T-helper 2 cell treated with Interferon-gamma antibody and Interleukin-4, amounts not matched to agents 5 μg/mL and 100 μg/mL, for 36 hours (primary cell): Measurements from ENCODE around the gene AMOTL2.

Source experiments
- DNase-seq: peaks from one replicate; pipeline ENCODE4 v3.0.0; 2021; ENCODE audit warnings: low spot score
- H3K27ac Mint-ChIP-seq: one replicate; pipeline ENCODE4 v1.8.0; 2021; ENCODE audit warnings: mild to moderate bottlenecking, mixed read lengths
- H3K27me3 Mint-ChIP-seq: one replicate; pipeline ENCODE4 v1.8.0; 2021; ENCODE audit warnings: low read depth, mixed read lengths
- H3K36me3 Mint-ChIP-seq: one replicate; pipeline ENCODE4 v1.8.0; 2021; ENCODE audit warnings: low read depth, mixed read lengths
- H3K4me1 Mint-ChIP-seq: one replicate; pipeline ENCODE4 v1.8.0; 2021; ENCODE audit warnings: low read depth, mixed read lengths
- H3K4me3 Mint-ChIP-seq: one replicate; pipeline ENCODE4 v1.8.0; 2022; ENCODE audit warnings: mild to moderate bottlenecking, moderate library complexity, mixed read lengths
- H3K9me3 Mint-ChIP-seq: one replicate; pipeline ENCODE4 v1.8.0; 2021; ENCODE audit warnings: mixed read lengths

Gene AMOTL2

DNA sequence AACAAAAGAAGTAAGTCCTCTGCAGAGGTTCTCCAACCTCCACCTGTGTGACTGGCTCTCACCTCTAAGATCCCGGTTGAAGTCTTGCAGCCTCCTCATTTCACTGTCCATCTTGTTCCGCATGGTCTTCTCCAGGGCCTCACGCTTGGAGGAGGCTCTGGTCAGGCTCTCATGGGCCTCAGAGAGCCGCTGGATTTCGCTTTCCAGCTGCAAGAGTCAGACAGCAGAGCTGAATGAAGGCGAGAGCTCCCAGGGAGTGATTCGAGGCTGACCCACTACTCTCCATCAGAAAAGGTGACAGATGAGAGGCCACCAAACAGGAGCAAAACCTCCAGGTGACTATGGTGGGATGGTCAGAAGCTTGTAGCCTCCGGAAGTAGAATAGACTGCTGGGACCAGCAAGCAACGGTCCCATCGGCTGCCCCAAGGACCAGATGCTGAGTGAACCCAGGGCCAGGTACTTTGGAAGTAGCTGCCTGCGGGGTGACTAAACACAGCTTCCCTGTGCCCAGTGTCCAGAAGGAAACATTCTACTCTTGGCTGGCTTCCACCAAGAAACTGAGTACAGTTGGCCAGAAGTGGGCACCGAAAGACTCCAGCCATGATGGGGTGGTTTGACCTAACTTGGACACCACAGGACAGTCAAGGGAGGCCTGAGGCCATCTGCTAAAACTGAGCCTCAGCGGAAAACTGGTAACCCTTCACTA is 7.9 kb downstream of the AMOTL2 start:
- H3K27me3 Mint-ChIP-seq = peaks cover 24% of the 10 kb centered on the region
- DNase-seq = no peak
- no peak overlapping the region for H3K4me3 Mint-ChIP-seq
- H3K9me3 Mint-ChIP-seq = no peaks in the 10 kb centered on the region
- H3K36me3 Mint-ChIP-seq = no peaks in the 10 kb centered on the region
- no peak overlapping the region for H3K27ac Mint-ChIP-seq
- peaks cover 12% of the 10 kb centered on the region for H3K4me1 Mint-ChIP-seq

GRCh38 chr3:134365766-134366065 is 8.5 kb downstream of the AMOTL2 start:
- Mint-ChIP-seq H3K4me1 (peaks cover 12% of the 10 kb centered on the region), H3K4me3 (no peak overlapping the region), H3K27ac (no peak overlapping the region), H3K27me3 (peaks cover 22% of the 10 kb centered on the region), H3K36me3 (no peaks in the 10 kb centered on the region), H3K9me3 (no peaks in the 10 kb centered on the region)
- no peak for DNase-seq

GRCh38 chr3:134364936-134365765 is 9.1 kb downstream of the AMOTL2 start:
- Mint-ChIP-seq H3K27me3 (peaks cover 22% of the 10 kb centered on the region), H3K9me3 (no peaks in the 10 kb centered on the region), H3K4me1 (peaks cover 12% of the 10 kb centered on the region), H3K36me3 (no peaks in the 10 kb centered on the region), H3K4me3 (peak overlapping the region; percentile 20), H3K27ac (no peak overlapping the region)
- DNase-seq = no peak

DNA sequence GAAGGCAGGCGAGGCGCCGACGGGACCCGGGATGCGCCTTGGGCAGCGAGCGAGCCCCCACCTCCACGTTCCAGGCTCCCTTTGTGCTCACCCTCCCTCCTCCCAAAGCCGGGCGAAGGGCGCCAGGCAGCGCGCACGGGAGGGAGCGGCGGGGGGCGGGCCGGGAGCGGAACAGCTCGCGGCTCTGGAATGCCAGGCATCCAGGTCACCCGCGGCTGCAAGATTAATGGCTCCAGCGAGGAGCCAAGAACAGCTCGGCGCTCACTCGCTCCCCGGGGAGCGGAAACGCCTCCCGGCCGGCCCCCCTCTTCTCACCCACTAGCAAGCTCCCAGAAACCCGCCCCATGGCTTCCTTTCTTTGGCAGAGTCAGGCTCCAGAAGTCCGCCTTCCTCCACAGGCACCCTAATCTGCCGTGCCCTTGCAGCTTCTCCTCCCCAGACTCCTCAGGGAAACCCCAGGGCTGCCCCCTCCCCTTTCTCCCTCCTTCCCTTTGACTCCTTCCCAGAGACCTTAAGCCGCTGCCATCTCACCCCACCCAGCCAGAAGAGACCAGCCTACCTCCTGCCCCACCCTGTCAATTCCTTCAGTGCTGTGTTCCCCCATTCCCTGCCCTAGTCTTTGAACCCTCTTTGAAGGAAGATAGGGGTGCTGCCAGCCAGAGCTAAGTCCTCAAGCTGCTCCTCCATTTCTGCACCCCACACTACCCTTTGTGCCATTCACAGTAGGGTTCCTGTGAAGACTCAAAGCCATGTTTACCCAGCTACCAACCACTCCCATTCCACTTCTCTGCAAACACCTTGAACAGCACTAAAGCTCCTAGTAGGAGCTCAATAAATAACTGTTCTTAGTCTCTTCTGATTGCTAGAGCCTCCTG is 9.9 kb downstream of the AMOTL2 start:
- H3K27me3 Mint-ChIP-seq = peaks cover 22% of the 10 kb centered on the region
- no peak overlapping the region for H3K27ac Mint-ChIP-seq
- peaks cover 12% of the 10 kb centered on the region for H3K4me1 Mint-ChIP-seq
- H3K36me3 Mint-ChIP-seq = no peaks in the 10 kb centered on the region
- DNase-seq = no peak
- no peaks in the 10 kb centered on the region for H3K9me3 Mint-ChIP-seq
- peak overlapping the region; percentile 20 for H3K4me3 Mint-ChIP-seq

DNA sequence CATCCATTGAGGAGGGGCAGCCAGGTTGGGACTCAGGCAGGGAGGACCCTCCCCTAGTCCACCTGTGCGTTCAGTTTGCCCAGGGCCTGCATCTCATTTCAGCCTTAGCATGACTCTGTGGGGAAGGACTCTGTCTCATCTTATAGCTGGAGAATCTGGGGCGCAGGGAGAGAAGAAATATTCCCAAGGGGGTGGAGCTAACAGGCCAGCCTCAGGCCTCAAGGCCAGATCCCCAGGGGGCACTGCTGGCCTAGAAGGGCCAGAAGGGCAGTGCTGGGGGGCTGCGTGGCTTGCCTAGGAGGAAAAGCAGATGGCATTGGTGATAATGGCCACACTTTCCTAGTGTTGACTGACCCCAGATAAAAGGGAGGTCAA is 10.9 kb downstream of the AMOTL2 start:
- Mint-ChIP-seq H3K9me3 (no peaks in the 10 kb centered on the region), H3K27ac (no peak overlapping the region), H3K36me3 (no peaks in the 10 kb centered on the region), H3K4me3 (no peak overlapping the region), H3K27me3 (peaks cover 22% of the 10 kb centered on the region), H3K4me1 (peaks cover 12% of the 10 kb centered on the region)
- no peak for DNase-seq

GRCh38 chr3:134362670-134363380 is 11.4 kb downstream of the AMOTL2 start:
- no peaks in the 10 kb centered on the region for H3K9me3 Mint-ChIP-seq
- H3K4me3 Mint-ChIP-seq = no peak overlapping the region
- H3K27ac Mint-ChIP-seq = no peak overlapping the region
- peaks cover 22% of the 10 kb centered on the region for H3K27me3 Mint-ChIP-seq
- DNase-seq = no peak
- H3K4me1 Mint-ChIP-seq = peaks cover 12% of the 10 kb centered on the region
- H3K36me3 Mint-ChIP-seq = no peaks in the 10 kb centered on the region

DNA sequence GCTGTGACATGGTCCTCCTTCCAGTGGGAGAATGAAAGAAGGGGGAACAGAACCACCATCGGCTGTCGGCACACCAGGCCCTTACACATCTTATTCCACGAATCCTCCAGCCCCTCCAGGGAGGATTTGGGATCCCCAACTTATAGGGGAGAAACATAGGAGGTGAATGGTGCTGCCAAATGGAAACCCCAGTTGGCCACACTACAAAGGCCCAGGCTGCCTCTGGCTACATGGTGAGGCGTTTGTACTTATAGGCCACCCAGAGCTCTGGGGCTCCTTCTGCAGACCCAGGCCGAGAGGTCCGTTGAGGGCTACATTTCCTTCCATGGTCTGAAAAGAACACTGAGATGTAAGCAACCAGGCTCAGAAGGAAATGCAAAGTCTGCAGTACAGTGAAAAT is 12.0 kb downstream of the AMOTL2 start:
- Mint-ChIP-seq H3K9me3 (no peaks in the 10 kb centered on the region), H3K27ac (no peak overlapping the region), H3K4me1 (peaks cover 12% of the 10 kb centered on the region), H3K27me3 (peaks cover 22% of the 10 kb centered on the region), H3K4me3 (no peak overlapping the region), H3K36me3 (no peaks in the 10 kb centered on the region)
- DNase-seq = no peak

GRCh38 chr3:134361162-134361835 is 12.9 kb downstream of the AMOTL2 start:
- Mint-ChIP-seq H3K4me3 (no peak overlapping the region), H3K27me3 (peaks cover 22% of the 10 kb centered on the region), H3K36me3 (no peaks in the 10 kb centered on the region), H3K4me1 (peaks cover 12% of the 10 kb centered on the region), H3K9me3 (no peaks in the 10 kb centered on the region), H3K27ac (no peak overlapping the region)
- DNase-seq = no peak

- no peaks in the 10 kb centered on the region for H3K9me3 Mint-ChIP-seq
Observed at GRCh38 chr3:134360046-134360445, 14.2 kb downstream of the AMOTL2 start.

DNA sequence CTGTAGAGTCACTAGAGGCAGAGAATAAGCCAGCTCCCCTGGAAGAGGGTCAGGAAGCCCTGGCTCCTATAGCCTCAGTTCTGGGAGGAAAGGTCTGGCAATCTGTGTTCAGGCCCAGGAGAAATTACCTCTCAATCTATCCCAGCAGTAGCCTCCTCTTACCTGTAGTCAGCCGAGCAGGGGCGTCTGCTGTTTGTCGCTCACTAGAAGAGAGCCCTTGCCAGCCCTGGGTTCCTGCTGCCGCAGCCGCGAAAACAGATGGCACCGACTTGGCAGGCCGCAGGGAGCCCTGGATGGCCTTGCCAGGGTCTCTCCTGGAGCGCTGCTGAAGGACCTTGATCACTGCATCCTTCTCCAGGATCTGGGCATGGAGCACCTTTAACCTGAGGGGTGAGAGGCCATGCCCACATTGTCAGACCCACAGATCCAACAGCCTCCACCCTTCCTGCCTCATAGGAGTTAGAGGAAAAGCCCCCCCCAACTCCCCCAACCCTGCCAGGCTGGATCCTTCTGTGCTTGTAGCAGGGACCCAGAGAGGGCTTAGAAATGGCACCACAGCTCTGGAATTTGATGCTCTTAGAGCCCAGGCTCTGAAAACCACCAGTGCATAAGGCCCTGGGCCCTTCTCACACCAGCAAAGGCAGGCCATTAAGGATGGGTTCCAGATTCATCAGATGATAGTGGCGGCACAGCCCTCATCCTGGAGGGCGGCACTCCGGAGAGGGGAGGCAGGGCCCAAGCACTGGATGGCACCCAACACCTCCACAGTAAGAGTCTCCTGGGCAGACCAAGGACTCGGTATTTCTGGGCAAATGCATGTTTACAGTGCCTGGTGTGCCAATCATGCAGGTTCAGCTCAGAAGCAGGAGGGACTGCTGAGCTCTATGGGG is 14.9 kb downstream of the AMOTL2 start:
- Mint-ChIP-seq H3K9me3 (no peaks in the 10 kb centered on the region), H3K27me3 (peaks cover 16% of the 10 kb centered on the region), H3K27ac (no peak overlapping the region), H3K4me3 (no peak overlapping the region), H3K4me1 (peaks cover 2% of the 10 kb centered on the region), H3K36me3 (no peaks in the 10 kb centered on the region)
- DNase-seq = no peak

More at GRCh38 chr3:134360046-134360445, 14.2 kb downstream of the AMOTL2 start:
- Mint-ChIP-seq H3K36me3 (no peaks in the 10 kb centered on the region), H3K27me3 (peaks cover 21% of the 10 kb centered on the region), H3K4me3 (no peak overlapping the region), H3K27ac (no peak overlapping the region), H3K4me1 (peaks cover 9% of the 10 kb centered on the region)
- no peak for DNase-seq

- Mint-ChIP-seq H3K36me3 (no peaks in the 10 kb centered on the region), H3K4me3 (no peak overlapping the region), H3K27me3 (peaks cover 7% of the 10 kb centered on the region), H3K9me3 (no peaks in the 10 kb centered on the region), H3K27ac (no peak overlapping the region), H3K4me1 (no peaks in the 10 kb centered on the region)
- no peak for DNase-seq
Observed at GRCh38 chr3:134357914-134358811, 16.1 kb downstream of the AMOTL2 start.
